ENCODE measurements around the gene IFNL3. TPM values are rescaled to one million over a fixed set of nuclear protein-coding genes. Genes with fewer than 3 reads are reported as not detected.

IFNL3 gene
- total RNA-seq, 1 experiment from 2014 or later = not detected

- no peak for TF ChIP-seq CTCF (IDR thresholded peaks at IDR 0.05; ENCODE audit: unreplicated experiment)
- peaks cover 12% of the 10 kb centered on the region for H3K36me3 Mint-ChIP-seq (ENCODE audit: insufficient read depth, unreplicated experiment)
- intact Hi-C loops (cut with micrococcal nuclease; ENCODE audit: unreplicated experiment) = loop anchor here (5.0 kb wide), 1 partner anchor 143 kb away; no protein-coding TSS in a partner anchor
- CTCF ChIA-PET = interaction anchor here (0.6 kb wide), 1 partner anchor 1130 kb away, joined by 3 read pairs; no protein-coding TSS in a partner anchor
- H3K4me1 Mint-ChIP-seq (ENCODE audit: low read depth, unreplicated experiment) = peaks cover 38% of the 10 kb centered on the region
- BruUV-seq (replicated peaks) = no TSS peak
- peaks cover 22% of the 10 kb centered on the region for H3K27me3 Mint-ChIP-seq (ENCODE audit: unreplicated experiment)
- H3K4me3 Mint-ChIP-seq (ENCODE audit: low read depth, unreplicated experiment) = peak overlapping the region; percentile 21
- H3K27ac Mint-ChIP-seq (ENCODE audit: unreplicated experiment) = no peak overlapping the region
- peak; percentile 35 for DNase-seq
- H3K9me3 Mint-ChIP-seq (ENCODE audit: low read depth, unreplicated experiment) = no peaks in the 10 kb centered on the region
These were observed 49.8 kb downstream of the IFNL3 start for GRCh38 chr19:39194832-39195542.

- peaks cover 38% of the 10 kb centered on the region for H3K4me1 Mint-ChIP-seq (ENCODE audit: low read depth, unreplicated experiment)
- intact Hi-C loops (cut with micrococcal nuclease; ENCODE audit: unreplicated experiment) = loop anchor here (5.0 kb wide), 1 partner anchor 142 kb away; no protein-coding TSS in a partner anchor
- no peak for TF ChIP-seq CTCF (IDR thresholded peaks at IDR 0.05; ENCODE audit: unreplicated experiment)
- no peaks in the 10 kb centered on the region for H3K9me3 Mint-ChIP-seq (ENCODE audit: low read depth, unreplicated experiment)
- peak overlapping the region; percentile 55 for H3K27ac Mint-ChIP-seq (ENCODE audit: unreplicated experiment)
- H3K27me3 Mint-ChIP-seq (ENCODE audit: unreplicated experiment) = peaks cover 18% of the 10 kb centered on the region
- DNase-seq = no peak
- H3K36me3 Mint-ChIP-seq (ENCODE audit: insufficient read depth, unreplicated experiment) = peaks cover 12% of the 10 kb centered on the region
- peak overlapping the region; percentile 8 for H3K4me3 Mint-ChIP-seq (ENCODE audit: low read depth, unreplicated experiment)
- BruUV-seq (replicated peaks) = no TSS peak
- CTCF ChIA-PET = interaction anchor here (0.5 kb wide), 1 partner anchor 232 kb away, joined by 9 read pairs; no protein-coding TSS in a partner anchor
These were observed 51.0 kb downstream of the IFNL3 start for GRCh38 chr19:39193803-39194202.

Other genes starting within 250 kb of the IFNL3 start
- gene FBXO27, start 212.5 kb downstream of the IFNL3 start, total RNA-seq (2022) = 9.6 and 14.6 TPM in 2 replicates
- 6.6 and 9.5 TPM in 2 replicates for gene ACP7, start 160.6 kb downstream of the IFNL3 start, total RNA-seq (2022)
- 75.7 and 89.2 TPM in 2 replicates for gene PAK4, start 119.2 kb downstream of the IFNL3 start, total RNA-seq (2022)
- 2.0 and 2.1 TPM in 2 replicates for gene NCCRP1, start 48.0 kb downstream of the IFNL3 start, total RNA-seq (2022)
- not detected in 2 replicates for gene SYCN, start 40.7 kb downstream of the IFNL3 start, total RNA-seq (2022)
- not detected in 2 replicates for gene IFNL4, start 3.9 kb upstream of the IFNL3 start, total RNA-seq (2022)
- not detected in 2 replicates for gene IFNL2, start 23.4 kb upstream of the IFNL3 start, total RNA-seq (2022)
- 1.0 and 1.1 TPM in 2 replicates for gene IFNL1, start 51.4 kb upstream of the IFNL3 start, total RNA-seq (2022)
- 4.0 and 5.6 TPM in 2 replicates for gene LRFN1, start 75.9 kb upstream of the IFNL3 start, total RNA-seq (2022)
- gene GMFG, start 91.0 kb upstream of the IFNL3 start, total RNA-seq (2022) = not detected in 2 replicates
- 214 and 237 TPM in 2 replicates for gene SAMD4B, start 97.4 kb upstream of the IFNL3 start, total RNA-seq (2022)
- gene PAF1, start 146.1 kb upstream of the IFNL3 start, total RNA-seq (2022) = 64.3 and 72.7 TPM in 2 replicates
- gene MED29, start 146.4 kb upstream of the IFNL3 start, total RNA-seq (2022) = 56.8 and 66.6 TPM in 2 replicates
- gene ZFP36, start 161.8 kb upstream of the IFNL3 start, total RNA-seq (2022) = 70.8 and 107 TPM in 2 replicates
- gene PLEKHG2, start 167.7 kb upstream of the IFNL3 start, total RNA-seq (2022) = 64.1 and 65.3 TPM in 2 replicates
- 1,912 and 1,929 TPM in 2 replicates for gene RPS16, start 190.9 kb upstream of the IFNL3 start, total RNA-seq (2022)
- 158 and 189 TPM in 2 replicates for gene SUPT5H, start 200.6 kb upstream of the IFNL3 start, total RNA-seq (2022)
- 110 and 116 TPM in 2 replicates for gene TIMM50, start 235.8 kb upstream of the IFNL3 start, total RNA-seq (2022)